Left cardiac atrium (tissue), 4 donors: ENCODE data around the gene TAF7. TPM values are rescaled to one million over a fixed set of nuclear protein-coding genes. Genes with fewer than 3 reads are reported as not detected.
"Not testable (repeated sequence)": the region's sequence is repeated elsewhere in the genome, so short reads cannot be mapped to it uniquely, and the experiment has no call there.

Experiments
- ATAC-seq, 2 donors: fragments of 200-7000 bp; cut with Tn5 transposase; one replicate each; pipeline ENCODE4 v1.9.1; 2020; ENCODE audit warnings: mild to moderate bottlenecking in 2 of 2, moderate library complexity in 2 of 2
- DNase-seq: peaks from one replicate; pipeline ENCODE4 v3.0.0-alpha.2; 2020
- intact Hi-C, 2 donors: fragments of 100-400 bp; cut with DNase I; formaldehyde crosslinking; loops; one replicate each; pipeline versions ENCODE4 v1.14.1 to v1.15.1; 2022 to 2023
- total RNA-seq, 2 donors: library from RNA; stranded (reverse); fragmentation: NEBNext Ultra II Directional; extraction: Animal tissue kit (Norgen Biotek cat#: 25700); gene quantifications; one replicate each; pipeline ENCODE4 v1.2.1, GENCODE V29; 2021
- donor health status: DM: no; HTN: yes; CAD: no.
- donor health status: DM: no; HTN: yes; CAD: no; lungs with severe emphysema.
- donor health status: DM: yes; HTN: yes; CAD: no.
- donor health status: Dilated cardiomyopathy.

The TAF7 gene
- total RNA-seq, 2 donors from 2014 or later: 86.3 to 93.5 TPM

DNA sequence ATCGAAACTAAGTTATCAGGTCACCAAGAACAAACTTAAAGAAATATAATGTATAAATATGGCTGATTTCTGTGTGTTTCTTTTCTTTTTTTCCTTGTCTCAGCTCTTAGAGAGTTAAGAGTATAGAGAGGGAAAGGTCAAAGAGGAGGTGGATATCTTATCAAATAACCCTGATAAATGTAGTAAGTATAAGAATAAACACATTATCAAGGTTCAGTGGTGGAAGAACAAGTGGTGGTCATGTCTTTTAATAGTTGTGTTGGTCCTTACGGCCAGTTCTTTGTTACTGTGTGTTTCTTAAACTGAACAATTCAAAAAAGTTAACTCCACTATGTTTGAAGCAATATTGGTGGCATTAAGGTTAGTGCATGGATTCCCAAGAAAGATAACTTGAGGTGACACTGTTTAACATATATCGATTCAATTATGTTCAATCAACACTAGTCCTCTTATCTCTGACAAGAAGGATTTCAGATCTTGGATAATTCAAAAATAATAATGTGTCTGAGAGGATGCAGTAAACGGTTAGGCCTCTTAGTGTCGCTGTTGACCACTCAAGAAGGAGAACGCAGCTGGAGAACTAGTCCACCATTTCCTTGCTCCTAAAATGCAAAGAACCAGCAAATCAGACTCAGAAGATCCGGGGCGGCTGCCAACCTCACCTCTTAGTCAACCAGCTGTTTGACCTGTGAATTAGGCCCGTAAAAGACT is 22.8 kb upstream of the TAF7 start, which contains the start of gene PCDHGA3:
Gene PCDHGA3, plus strand, starts transcription at position 588 of the 711 bp plus-strand sequence. CDS start 205 bp downstream, outside the sequence.
- DNase-seq (no peak), ATAC-seq (peak; percentile 34 to 58)
- intact Hi-C loops: no loop called here

DNA sequence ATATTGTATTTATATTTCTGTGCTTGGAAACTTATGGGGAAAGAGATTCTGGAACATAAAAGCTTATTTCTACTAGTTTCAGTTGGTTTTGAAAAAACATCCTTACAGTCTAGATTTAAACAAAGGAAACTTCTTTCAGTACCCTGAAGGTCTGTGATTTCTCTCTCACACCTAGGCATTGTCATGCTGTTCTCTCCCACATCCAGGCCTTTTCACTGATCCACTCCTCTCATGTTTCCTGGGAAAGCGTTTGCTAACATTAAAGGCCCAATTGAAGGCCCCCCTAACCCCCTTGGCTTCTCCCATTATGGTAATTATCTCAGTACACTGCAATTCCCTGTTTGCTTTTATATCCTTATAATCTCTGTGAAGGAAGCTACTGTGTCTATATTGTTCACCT is 22.2 kb upstream of the TAF7 start:
- no peak for ATAC-seq
- DNase-seq: no peak
- intact Hi-C loops: no loop called here

DNA sequence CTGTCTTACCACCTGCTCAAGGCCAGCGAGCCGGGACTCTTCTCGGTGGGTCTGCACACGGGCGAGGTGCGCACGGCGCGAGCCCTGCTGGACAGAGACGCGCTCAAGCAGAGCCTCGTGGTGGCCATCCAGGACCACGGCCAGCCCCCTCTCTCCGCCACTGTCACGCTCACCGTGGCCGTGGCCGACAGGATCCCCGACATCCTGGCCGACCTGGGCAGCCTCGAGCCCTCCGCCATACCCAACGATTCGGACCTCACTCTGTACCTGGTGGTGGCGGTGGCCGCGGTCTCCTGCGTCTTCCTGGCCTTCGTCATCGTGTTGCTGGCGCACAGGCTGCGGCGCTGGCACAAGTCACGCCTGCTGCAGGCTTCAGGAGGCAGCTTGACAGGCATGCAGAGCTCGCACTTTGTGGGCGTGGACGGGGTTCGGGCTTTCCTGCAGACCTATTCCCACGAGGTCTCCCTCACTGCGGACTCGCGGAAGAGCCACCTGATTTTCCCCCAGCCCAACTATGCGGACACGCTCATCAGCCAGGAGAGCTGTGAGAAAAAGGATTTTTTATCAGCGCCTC is 20.3 kb upstream of the TAF7 start:
- intact Hi-C loops, DNase-seq, ATAC-seq: not testable (repeated sequence)

DNA sequence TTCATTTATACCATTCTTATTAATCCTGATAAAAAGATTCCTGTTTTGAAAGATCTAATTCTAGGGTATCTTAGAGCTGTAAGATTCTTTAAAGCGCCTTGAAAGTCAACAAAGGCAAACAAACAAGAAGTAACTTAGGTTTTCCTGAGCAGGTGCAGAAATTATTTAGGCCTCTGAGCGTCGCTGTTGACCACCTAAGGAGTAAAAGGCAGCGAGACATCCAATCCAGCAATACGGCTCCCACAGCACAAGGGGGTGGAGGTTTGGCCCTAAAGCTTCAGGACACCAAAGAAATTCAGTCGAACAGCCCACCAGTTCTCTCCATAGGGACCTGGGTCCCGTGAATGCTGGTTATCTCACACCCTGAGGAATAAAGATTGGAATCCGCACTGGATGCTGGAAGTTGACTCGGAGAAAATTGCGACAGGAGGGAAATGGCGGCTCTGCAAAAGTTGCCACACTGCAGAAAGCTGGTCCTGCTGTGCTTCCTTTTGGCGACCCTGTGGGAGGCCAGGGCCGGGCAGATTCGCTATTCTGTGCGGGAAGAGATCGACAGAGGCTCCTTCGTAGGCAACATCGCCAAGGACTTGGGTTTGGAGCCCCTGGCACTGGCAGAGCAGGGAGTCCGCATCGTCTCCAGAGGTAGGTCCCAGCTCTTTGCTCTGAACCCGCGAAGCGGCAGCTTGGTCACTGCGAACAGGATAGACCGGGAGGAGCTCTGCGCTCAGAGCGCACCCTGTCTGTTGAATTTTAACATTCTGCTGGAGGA is 18.1 kb upstream of the TAF7 start, which contains the start of gene PCDHGA2:
Gene PCDHGA2, plus strand, starts transcription at position 223 of the 769 bp plus-strand sequence.
- ATAC-seq: peak; percentile 74 to 78
- intact Hi-C loops: loop anchor here (5.0 to 10.0 kb wide), 2 partner anchors 224 to 226 kb away; no protein-coding TSS in a partner anchor
- DNase-seq: peak; percentile 31

DNA sequence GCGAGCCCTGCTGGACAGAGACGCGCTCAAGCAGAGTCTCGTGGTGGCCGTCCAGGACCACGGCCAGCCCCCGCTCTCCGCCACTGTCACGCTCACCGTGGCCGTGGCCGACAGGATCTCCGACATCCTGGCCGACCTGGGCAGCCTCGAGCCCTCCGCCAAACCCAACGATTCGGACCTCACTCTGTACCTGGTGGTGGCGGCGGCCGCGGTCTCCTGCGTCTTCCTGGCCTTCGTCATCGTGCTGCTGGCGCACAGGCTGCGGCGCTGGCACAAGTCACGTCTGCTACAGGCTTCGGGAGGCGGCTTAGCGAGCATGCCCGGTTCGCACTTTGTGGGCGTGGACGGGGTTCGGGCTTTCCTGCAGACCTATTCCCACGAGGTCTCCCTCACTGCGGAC is 12.0 kb upstream of the TAF7 start:
- intact Hi-C loops: loop anchor here in 1 of 2 donors (10.0 kb wide), 1 partner anchor 232 kb away; no protein-coding TSS in a partner anchor
- ATAC-seq, DNase-seq: not testable (repeated sequence)

DNA sequence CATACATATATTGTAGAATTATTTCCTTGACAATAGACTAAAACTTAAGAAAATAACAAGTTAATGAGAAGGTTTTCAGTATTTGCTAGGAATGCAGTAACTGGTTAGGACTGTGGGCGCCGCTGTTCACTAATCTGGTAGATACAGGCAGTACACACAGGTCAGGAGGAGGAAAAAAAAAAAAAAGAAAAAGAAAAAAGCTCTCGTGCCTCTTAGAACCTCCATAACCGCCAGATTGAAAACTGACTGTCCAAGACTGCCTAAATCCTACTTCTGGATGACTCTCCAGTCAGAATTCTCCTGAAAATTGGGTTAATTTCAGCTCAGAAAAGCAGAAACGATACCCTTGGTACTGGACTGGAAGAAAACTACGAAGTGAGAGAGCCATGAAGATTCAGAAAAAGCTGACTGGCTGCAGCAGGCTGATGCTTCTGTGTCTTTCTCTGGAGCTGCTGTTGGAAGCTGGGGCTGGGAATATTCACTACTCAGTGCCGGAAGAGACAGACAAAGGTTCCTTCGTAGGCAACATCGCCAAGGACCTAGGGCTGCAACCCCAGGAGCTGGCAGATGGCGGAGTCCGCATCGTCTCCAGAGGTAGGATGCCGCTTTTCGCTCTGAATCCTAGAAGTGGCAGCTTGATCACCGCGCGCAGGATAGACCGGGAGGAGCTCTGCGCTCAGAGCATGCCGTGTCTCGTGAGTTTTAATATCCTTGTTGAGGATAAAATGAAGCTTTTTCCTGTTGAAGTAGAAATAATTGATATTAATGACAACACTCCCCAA is 9.9 kb upstream of the TAF7 start, which contains the start of gene PCDHGA1:
Gene PCDHGA1, plus strand, starts transcription at position 216 of the 782 bp plus-strand sequence.
- intact Hi-C loops: loop anchor here in 1 of 2 donors (10.0 kb wide), 1 partner anchor 234 kb away; no protein-coding TSS in a partner anchor
- DNase-seq: no peak
- ATAC-seq: peak in 1 of 2 donors; percentile 66

DNA sequence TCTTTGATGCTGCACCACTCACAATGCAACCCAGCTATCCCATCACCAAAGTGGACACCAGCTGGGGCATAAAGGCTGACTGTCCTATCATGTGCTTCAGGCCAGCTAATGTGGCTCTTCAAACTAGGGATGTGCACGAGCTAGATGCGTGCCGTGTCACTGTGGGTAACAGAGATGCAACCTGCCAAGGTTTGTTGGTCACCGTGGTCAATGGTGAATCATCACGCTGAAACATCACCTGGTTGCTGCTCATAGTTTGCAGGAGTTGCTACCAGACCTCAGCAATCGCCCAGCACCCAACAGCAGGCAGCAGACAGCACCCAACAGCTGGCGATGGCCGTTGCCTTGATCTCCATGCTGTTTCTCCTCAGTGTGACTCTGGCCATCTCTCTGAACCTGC is 7.6 kb upstream of the TAF7 start:
- intact Hi-C loops: no loop called here
- DNase-seq: no peak

DNA sequence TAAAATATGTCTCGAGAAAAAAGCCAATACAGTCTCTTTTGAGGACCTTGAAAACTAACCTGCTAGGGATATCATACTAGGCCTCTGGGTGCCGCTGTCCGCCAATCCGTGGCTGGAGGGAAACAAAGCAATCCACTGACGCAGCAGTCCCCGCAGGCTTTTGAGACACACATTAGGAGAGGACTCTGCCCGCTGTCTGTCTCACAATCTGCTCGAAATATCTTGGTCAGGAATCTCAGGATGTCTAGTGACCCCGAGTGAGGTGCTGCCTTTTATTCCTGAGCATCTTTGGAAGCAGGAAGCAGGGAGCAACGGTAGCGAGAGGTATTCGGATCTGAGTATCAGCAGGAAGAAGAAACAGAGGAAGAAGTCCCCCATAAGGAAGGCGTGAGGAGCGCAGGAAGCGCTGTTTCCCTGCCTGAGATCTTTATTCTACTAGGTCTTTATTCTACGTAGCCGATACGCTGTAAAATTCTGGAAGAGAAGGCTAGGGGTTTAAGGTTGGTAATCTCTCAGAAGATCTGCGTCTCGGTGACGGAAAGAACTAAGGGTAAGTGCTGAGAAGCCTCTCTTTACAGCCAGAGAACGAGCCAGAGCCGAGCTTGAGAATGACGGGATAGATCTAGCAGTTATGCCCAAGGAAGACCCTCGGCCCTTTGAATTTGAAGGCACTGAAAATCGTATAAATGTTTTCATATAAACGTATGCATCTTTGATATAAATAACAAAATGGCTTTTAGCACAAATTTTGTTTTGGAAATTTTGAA is 5.7 kb upstream of the TAF7 start:
- ATAC-seq: peak; percentile 90 to 93
- intact Hi-C loops: no loop called here
- peak; percentile 55 for DNase-seq

More for the DNA sequence above, 7.6 kb upstream of the TAF7 start:
- ATAC-seq: no peak

DNA sequence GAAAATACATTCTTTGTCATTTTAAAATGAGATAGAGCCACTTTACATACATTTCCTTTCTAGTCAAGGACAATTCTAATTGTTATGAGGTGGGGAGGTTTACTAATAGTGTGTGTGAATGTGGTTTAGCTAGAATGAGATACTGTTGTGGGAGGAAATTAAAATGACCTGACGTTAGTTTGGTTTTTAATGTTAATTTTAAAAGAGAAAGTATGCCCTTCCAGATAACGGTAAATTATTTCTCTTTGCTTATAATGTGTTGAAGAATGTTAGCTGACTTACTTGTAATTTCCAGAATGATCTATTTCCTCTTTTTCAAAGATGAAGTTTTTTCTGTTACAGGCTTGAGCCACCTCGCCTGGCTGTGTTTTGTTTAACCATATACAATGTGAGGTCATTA is 1.7 kb upstream of the TAF7 start:
- ATAC-seq (no peak), DNase-seq (no peak)
- intact Hi-C loops: loop anchor here in 1 of 2 donors (5.0 kb wide), 1 partner anchor 240 kb away; no protein-coding TSS in a partner anchor

DNA sequence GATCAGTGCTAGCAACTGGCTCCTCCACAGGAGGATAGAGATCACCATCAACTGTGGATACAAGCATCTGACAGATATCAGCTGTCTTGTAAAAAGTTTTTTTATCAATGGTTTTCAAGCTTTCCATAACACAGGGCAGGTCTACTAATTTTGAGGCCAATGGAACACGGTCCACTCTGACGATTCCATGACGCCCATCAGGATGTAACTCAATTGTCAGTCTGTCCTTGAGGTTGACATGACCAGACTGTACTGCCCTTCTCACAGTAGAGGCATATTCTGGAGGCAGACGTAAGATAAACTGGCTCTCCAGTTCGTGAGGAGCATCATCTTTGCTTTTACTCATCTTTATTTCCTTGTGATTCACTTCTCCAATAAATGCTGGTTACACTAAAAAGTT is 885 bp downstream of the TAF7 start:
- no peak for DNase-seq
- intact Hi-C loops: loop anchor here in 1 of 2 donors (5.0 kb wide), 1 partner anchor 243 kb away; no protein-coding TSS in a partner anchor
- ATAC-seq: no peak

DNA sequence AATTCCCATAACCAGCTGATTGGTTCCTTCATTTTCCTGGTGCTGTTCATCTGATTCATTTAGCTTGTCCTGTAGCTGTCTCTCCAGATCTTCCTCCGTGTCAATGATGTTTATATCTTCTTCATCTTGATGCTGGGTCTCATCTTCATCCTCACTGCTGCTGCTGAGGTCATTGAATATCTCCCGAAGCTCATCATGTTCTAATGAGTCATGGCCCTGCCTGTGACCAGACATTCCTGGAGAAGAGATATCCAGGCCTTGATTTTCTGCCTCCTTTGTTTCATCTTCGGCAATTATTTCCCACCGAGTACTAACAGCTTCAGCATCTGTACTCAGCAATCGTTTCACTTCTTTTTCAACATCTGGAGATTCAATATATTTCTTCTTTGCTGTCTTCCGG is 1.4 kb downstream of the TAF7 start:
- ATAC-seq (no peak), DNase-seq (no peak)
- intact Hi-C loops: no loop called here

DNA sequence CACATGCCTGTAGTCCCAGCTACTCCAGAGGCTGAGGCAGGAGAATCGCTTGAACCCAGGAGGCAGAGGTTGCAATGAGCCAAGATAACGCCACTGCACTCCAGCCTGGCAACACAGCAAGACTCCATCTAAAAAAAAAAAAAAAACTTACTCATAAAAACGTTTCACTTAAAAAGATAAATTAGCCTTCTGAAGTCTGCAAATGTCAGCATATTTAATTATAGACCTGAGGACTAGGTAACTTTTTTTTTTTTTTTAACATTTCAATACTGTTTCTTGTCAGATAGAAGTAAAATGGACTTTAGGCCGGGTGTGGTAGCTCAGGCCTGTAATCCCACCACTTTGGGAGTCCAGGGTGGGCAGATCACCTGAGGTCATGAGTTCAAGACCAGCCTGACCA is 3.6 kb downstream of the TAF7 start:
- intact Hi-C loops, ATAC-seq, DNase-seq: not testable (repeated sequence)

DNA sequence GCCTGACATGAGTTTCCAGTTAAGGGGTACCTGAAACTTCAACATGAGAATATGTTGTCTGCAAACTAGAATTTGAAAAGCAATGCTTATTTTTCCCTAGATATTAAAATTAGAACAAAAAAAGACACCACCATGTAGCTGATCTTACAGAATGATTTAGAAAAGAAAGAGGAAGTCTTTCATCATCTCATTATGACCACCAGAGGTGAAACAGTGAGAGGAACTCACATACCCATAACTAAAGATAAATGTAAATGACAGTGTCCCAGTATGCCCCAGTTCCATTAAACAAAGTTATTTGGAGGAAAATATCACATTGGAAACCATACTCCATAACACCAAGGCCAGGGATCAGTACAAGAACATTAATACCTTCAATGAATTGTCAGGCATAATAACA is 6.9 kb downstream of the TAF7 start:
- ATAC-seq (no peak), DNase-seq (no peak)
- intact Hi-C loops: no loop called here

DNA sequence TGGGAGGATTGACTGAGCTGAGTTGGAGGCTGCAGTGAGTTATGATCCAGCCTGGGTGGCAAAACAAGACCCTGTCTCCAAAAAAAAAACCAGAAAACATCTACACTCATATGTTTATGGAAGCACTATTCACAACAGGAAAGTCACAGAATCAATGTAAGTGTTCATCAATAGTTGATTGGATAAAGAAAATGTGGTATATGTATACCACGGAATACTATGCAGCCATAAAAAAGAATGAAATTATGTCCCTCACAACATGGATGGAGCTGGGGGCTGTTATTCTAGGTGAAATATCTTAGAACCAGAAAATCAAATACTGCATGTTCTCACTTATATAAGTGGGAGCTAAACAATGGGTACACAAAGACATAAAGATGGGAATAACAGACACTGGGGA is 14.0 kb downstream of the TAF7 start:
- ATAC-seq: no peak
- intact Hi-C loops: no loop called here
- DNase-seq: no peak

DNA sequence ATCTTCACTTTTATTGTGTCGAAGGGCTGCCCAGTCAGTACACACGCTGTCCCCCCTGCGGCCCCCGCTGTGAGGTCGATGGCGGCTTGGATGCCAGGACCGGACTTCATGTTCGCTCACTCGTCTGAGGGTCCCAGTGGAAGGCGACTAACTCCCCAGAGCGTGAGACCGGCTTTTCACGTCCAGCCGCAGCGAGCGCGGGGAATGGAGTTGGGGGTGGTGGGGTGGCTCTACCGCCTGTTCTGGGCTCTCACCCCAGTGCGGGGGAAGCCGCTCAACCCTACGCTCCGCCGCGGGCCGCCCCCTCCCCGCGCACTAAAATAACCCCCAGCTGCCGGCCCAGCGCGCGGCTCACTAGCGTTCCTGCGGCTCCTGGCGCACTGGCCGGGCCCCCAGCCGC is 16.8 kb downstream of the TAF7 start, which contains the start of gene SLC25A2:
Gene SLC25A2, minus strand, starts transcription at position 294 of the 400 bp plus-strand sequence. Its CDS starts 184 bp downstream, at position 110.
- intact Hi-C loops: no loop called here
- ATAC-seq (no peak), DNase-seq (no peak)

DNA sequence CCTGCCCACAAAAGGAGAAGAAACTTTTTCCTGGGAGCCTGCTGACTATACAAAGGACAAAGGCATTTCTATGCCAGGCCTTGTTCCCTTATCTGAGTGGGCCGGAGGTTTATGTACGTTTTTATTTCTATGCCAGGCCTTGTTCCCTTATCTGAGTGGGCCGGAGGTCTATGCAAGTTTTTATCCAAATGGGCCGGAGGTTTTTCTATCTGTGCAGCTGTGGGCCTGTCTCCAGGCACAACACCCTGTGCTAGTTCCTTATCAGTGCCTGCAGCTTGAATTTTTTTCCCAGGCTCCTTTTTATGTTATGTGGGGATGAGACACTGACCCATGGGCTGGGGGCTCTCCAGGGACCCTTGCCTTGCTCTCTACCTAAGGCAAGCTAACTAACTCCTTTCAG is 22.2 kb downstream of the TAF7 start:
- DNase-seq (no peak), ATAC-seq (no peak)
- intact Hi-C loops: no loop called here

DNA sequence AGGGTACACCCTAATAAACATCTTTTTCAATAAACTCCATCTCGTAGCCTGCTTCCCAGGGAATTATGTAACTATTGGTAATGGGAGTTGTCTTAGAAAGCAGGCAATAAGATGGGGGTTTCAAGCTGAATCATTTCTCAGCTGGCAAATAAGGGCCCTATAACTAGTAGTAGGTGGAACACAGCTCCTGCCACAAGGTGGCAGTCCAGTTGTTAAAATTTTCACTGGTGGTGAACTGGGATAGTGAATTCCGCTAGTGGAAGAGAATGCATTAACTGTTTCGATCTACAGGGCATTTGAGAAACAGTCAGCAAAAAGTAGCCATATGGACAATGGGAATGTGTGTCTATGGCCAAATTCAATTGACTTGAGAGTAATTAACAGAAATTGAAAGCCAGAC is 47.7 kb downstream of the TAF7 start:
- intact Hi-C loops: no loop called here
- ATAC-seq (no peak), DNase-seq (no peak)

DNA sequence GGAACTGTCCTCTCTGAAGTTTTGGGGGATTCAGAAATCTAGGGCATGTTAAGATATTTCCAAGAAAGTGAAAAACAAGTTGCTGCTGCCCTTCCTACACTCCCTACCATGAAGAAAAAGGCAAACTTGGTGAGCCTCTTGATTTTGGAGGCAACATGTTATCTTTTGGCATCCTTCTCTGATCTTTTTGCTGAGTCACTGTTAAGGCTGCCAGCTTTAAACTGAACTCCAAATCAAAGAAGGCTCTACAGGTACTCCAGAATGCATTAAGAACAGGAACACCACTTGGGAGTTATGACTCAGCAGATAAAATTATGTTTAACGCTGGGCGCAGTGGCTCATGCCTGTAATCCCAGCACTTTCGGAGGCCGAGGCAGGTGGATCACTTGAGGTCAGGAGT is 51.4 kb downstream of the TAF7 start:
- DNase-seq: no peak
- intact Hi-C loops: no loop called here
- ATAC-seq: no peak
